ENCODE results near the gene SLC35B1. TPM values are rescaled to one million over a fixed set of nuclear protein-coding genes. Genes with fewer than 3 reads are reported as not detected.

SLC35B1 gene
- polyA plus RNA-seq, 3 donors, result 85.4 to 95.6 (median 88.2) TPM

DNA sequence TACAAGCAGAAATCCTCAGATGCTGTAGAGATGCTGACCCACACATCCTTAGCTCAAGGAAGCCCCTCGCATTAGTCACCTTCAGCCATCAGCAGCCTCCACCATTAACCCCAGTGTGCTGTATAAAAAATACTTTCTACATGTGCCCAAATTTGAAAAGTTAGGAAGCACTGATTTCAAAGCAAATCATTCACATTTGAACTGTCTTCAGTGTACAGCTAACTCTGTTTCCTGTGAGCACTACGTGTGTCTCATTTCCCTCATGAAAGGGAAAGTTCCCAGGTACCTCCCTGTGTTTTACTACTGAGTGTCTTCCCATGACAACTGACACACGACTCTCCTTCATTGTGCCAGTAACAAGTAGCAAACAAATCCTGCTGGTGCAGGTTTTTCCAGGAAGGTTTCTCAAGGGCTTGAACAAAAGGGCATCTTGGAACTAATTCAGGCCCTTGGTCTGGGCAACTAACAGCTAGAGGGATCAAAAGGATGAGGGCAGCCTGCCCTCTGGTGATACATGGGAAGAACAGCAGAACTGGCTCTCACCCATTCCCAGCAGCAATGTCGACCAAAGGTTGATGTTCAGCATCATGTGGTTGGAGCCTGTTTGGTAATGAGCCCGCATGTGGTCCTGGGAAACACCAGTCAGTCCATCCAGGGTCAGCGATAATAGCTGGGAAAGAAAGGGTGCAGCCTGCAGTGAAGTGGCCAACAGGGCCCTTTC lies 4.0 kb downstream of the SLC35B1 start:
- DNase-seq (ENCODE audit: low read depth in 3 of 3, low spot score in 2 of 3), result no peak

DNA sequence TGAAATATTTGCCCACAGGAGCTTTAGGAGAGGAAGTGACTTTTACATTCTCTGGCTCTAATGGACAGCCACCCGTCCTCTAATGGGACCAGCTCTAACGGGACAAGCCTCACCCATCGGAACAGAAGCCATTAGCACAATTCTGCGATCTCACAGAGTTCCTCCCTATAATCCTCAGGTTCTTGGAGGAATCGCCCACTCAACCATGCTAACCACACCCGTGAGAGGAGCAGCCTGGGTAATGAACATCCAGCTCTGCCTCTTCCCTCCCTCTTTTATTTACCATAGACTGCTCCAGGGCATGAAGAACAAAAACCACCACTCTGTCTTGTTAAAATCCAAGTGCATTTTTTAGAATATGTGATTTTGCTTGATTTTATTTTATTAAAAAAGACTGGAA lies 6.8 kb downstream of the SLC35B1 start:
- DNase-seq (ENCODE audit: low read depth in 3 of 3, low spot score in 2 of 3), result no peak

DNA sequence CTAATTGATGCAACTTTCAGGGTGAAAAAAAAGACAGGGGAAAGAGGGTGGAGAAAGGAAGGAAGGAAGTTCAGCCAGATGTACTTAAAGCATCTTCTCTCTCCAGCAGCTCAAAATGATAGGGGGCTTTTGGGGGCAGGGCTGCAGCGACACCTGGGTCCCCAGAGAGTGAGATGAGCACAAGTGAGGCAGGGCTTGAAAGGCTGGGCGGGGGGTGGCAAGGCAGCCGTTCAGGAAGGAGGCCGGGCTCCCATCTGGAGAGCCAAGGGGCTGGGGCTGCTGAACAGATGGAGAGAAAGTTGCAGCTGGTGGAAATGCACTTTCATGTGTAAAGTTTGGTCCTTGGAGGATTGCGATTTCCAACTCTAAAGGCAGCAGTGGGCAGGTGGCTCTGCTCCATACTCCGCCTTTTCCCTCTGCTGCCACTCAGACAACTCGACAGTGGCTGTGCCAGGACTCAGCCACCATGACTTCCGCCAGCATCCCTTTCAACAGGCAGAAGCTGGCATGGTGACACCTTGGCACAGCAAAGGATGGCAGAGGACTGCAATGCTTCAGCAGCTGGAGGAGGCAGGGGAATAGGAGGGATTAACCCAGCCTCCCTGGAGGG lies 7.7 kb downstream of the SLC35B1 start:
- no peak for DNase-seq (ENCODE audit: low read depth in 3 of 3, low spot score in 2 of 3)

DNA sequence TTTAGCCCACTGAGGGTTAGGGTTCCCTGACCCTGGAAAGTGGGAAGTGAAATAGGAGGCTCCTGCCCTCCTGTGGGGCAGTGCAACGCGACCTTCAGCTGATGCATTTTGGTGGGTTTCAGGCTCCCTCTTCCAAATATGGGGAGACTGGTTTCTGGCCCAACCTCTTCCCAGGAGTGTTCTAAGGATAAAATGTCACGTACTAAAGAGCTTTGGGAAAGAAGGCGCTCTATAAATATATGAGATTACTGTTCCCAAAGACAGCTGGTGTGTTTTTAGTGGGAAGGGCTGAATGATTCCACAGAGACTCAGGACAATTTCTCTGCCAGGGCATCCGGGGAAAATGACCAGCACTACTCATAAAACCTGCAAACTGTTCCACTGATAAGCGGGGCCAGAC lies 9.8 kb downstream of the SLC35B1 start:
- DNase-seq (ENCODE audit: low read depth in 3 of 3, low spot score in 2 of 3), result no peak

DNA sequence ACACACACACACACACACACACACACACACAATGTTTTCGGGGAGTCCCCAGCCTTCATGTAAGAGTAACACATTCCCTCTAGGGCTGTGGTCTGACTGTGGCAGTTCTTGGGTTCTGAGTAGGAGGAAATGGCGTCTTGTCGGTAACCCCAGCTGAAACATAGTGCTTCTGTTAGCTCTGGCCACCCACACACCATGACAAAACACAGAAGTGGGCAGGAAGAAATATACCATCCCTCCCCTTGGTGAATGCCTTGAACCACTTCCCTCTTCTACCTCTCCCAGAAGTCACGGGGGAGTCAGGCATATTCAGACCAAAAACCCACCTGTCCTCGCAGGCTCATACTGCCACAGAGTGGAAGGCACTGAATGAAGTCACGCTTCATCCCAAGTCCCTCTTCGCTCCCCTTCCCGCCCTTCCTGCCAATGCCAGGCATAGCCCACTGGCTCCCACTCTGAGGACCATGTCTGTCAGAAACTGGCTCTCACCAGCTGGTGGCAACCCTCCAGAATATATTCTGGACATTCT lies 11.5 kb downstream of the SLC35B1 start:
- no peak for DNase-seq (ENCODE audit: low read depth in 3 of 3, low spot score in 2 of 3)

DNA sequence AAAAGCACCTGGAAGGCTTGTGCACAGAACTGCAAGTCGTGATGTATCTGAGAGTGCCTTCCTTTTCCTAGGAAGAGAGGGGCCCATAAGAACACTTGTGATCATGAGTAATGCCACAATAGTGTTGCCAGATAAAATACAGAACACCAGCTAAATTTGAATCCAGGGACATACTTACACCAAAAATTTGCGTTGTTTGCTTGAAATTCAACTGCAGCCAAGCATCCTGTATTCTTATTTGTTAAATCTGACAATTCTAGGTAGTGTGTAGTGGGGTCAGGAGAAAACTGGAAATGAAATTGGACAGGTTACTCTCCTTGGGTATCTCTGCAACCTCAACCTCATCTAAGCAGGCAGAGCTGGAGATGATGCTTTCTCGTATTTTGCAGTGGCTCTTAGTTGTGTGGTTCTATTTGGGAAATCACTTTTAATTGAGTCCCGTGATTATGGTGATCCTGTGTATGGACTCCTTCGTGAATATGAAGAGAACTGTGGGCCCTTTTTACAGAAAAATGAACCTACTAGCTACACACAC lies 12.0 kb downstream of the SLC35B1 start:
- no peak for DNase-seq (ENCODE audit: low read depth in 3 of 3, low spot score in 2 of 3)

DNA sequence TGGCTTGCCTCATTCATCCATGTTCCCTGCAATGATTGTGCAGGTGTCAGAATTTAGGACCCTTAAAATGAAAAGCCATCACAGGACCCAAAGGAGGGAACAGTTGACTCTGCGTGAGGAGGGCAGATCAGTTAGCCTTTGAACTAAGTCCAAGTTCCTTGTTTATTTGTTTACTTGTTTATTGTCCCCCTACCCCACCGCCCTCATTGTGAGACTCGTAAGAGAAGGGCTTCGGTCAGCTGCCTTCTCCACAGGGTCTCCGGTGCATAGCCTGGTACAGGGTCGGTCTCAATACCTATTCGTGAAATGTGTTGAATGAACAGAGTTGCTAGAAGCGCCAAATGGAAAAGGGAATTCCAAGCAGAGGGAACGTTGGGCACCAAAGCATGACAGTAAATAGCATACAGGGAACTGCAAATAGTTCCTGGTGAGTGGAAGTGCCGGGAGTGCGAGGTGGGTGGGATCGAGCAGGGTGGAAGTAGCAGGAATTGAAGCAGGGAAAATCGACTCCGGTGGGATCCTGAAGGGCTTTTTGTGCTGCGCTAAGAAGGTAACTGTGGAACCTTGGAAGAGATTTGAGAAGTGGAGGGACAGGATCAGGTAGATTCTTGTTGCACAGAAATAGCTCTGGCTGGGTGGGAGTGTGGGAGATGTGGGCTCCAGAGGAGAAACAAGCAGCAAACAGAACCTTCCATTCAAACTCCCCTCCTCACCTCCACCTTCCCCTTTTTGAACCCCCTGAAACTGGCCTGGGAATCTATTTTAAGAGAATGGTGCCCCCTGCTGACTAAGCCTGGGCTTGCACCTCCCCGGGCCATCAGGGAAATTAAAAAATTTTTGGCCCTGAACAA lies 12.7 kb downstream of the SLC35B1 start:
- no peak for DNase-seq (ENCODE audit: low read depth in 3 of 3, low spot score in 2 of 3)

DNA sequence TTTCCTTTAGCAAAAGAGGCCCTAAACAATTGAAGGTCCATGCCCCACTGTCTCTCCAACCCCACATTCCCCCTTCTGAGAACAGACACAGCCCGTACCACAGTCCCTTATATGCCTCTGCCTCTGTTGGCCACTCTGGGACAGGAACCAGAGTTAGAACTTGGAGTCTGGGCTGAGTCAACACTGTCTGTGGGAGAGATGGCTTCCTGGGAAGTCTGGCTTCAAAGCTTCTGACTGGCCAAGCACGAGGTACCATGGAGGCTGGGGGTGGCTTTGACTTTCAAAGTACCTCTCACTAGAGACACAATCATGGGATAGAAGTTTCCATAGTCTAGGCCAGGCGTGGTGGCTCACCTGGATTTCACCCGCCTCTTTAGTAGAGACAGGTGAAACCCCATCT lies 15.0 kb downstream of the SLC35B1 start:
- no peak for DNase-seq (ENCODE audit: low read depth in 3 of 3, low spot score in 2 of 3)

DNA sequence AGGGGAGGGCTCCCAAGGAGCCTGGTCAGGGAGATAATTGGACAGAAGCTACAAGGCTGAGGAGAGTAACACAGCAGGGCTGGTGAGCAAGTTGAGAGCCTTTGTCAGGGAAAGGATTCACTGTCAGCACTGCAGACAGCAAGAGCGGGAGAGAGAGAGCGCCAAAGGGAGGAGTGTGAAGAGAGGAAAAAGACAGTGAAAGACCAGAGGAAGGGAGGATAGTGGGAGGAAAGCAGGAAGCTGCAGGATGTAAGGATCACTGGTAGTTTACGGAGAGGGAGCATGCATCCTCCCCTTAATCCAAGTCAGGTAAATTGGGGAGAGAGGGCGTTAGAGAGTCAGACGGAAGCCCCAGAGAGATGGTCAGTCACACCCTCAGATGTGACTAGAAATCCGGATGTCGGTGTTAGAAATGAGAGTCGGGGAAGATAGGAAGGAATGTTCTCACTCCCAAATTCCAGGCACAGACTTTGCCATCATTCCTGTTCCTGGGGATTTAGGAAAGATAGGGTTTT lies 16.0 kb downstream of the SLC35B1 start:
- DNase-seq (ENCODE audit: low read depth in 3 of 3, low spot score in 2 of 3), result no peak

DNA sequence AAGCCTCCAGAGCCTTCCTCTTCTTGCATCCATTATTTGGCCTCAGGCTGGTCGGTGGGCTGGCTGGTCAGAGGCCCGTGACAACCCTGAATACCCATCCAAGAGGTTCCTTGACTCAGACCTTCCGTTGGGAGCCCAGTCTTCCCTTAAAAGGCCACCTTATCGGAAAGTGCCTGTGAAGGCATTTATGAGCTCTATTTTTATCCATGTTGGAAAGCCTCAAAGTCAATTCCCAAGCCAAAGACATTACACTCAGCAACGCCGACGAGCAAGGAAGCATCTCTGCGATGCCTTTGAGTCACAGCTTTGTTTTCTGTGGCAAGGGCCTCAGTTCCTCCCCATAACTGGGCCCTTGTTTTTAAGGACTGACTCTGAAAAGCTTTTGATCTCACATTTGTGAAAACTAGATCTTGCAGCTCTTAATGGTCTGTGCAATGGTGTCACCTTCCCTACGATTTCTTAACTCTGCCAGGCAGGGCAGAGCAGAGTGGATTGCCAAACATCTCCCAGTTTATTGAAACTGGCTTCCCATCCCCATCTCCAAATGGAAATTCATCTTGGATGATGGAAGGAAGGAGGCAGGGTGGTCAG lies 16.6 kb downstream of the SLC35B1 start:
- DNase-seq (ENCODE audit: low read depth in 3 of 3, low spot score in 2 of 3), result no peak

DNA sequence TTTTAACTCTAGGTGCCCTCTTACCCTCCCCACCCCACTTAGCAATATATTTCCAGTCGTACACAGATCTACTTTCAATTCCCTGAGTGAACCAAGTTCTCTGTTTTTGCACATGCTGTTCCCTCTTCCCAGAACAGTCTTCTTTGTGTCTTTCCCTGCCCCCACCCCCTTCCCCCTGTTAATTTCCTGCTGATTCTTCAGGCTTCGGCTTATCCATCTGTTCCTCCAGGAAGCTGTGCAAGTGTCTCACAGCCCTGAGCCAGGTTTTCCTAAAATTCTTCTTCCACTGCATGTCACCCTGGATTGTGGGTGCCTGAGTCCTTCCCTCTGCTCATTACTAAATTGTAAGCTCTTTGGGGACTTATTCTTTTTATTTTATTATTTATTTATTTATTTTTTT lies 17.5 kb downstream of the SLC35B1 start:
- no peak for DNase-seq (ENCODE audit: low read depth in 3 of 3, low spot score in 2 of 3)

DNA sequence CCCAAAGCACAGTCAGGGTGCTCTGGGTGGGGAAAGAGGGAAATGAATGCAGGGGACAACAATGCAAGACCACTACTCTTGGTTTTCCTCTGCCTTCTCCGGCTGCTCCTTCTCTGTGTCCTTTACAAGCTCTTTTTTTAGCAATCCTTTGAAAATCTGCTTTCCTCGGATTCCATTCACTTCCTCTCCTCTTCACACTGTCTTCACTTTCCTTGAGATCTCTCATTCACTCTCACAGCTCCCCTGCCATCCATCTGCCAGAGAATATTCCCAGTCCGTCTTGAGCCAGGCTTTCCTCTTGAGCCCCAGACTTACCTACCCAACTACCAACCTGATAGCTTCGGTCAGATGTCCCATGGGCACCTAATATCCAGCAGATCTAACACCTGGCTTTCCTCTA lies 18.9 kb downstream of the SLC35B1 start:
- DNase-seq (ENCODE audit: low read depth in 3 of 3, low spot score in 2 of 3), result no peak

DNA sequence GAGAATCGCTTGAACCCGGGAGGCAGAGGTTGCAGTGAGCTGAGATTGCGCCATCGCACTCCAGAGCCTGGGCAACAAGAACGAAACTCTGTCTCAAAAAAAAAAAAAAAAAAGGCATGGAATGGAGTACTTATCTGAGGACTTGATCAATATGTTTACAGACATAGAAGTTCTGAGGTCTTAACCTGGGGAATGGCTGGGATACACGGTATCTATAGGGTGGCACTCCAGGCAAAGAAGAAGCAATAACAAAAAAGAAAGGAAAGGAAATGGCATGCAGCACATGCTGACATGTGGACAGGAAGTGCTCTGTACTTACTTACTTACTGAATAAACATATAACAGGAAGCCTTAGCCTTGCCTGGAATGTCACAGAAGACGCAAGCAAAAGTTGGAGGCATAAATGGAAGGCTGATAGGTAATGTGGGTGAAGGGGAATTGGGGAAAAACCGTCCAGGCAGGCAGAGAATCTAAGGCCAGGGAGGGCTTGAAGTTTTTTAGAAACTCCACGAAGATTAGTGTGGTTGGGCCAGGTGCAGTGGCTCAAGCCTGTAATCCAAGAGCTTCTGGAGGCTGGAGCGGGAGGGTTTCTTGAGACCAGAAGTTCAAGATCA lies 19.8 kb downstream of the SLC35B1 start:
- DNase-seq (ENCODE audit: low read depth in 3 of 3, low spot score in 2 of 3), result no peak

DNA sequence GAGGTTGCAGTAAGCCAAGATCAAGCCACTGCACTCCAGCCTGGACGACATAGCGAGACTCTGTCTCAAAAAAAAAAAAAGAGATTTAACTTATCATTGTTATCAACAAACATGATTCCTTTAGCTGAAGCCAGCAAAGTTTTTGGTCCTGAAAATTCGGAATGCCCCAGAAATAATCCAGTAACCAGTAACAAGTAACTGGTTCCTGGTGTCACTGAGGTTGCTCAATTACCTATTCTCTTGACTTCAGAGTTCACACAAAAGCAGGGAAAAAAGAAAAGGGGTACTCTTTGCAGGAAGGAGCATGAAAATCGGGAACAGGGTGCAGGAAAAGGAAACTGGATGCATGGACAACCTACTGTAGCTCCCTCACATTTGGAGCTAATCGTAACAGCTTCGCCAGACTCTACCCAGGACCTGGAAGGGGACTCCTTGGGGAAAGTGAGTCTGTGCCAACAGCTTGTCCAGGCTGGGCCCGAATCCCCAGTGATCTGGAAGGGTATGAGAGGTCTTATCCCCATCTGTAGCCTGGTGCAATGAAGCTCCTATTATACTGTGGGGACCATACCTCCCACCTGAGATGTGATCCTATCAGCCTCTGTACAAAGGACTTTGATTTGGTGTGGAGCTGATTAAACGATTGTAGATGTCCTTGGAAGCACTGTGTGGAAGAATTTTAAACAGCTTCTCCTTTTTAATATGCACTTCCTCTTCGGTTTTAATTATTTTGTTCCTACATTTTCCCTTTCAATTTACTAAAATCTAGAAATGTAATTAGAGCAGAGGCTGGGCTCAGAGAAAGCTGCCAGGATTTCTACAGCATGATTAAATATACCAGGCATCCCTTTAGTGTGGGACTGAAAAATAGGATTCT lies 26.4 kb downstream of the SLC35B1 start:
- DNase-seq (ENCODE audit: low read depth in 3 of 3, low spot score in 2 of 3), result no peak

DNA sequence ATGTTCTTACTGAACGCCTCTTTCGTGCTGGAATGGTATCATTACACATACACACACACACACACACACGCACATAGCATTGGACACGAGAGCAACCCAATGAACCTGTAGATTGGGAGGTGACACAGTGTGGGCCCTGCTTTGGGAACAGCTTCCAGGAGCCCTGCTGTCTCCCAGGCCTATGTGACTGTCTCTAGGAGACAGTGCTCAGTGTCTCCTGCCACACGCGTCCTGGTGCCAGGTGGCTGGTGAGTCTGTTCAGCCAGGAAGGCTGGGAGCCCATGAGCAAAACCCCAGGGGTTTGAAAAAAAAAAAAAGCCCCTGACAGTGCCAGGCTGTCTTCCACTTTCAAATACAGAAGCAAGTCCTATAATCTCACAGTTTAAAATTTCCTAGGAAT lies 27.4 kb downstream of the SLC35B1 start:
- no peak for DNase-seq (ENCODE audit: low read depth in 3 of 3, low spot score in 2 of 3)

DNA sequence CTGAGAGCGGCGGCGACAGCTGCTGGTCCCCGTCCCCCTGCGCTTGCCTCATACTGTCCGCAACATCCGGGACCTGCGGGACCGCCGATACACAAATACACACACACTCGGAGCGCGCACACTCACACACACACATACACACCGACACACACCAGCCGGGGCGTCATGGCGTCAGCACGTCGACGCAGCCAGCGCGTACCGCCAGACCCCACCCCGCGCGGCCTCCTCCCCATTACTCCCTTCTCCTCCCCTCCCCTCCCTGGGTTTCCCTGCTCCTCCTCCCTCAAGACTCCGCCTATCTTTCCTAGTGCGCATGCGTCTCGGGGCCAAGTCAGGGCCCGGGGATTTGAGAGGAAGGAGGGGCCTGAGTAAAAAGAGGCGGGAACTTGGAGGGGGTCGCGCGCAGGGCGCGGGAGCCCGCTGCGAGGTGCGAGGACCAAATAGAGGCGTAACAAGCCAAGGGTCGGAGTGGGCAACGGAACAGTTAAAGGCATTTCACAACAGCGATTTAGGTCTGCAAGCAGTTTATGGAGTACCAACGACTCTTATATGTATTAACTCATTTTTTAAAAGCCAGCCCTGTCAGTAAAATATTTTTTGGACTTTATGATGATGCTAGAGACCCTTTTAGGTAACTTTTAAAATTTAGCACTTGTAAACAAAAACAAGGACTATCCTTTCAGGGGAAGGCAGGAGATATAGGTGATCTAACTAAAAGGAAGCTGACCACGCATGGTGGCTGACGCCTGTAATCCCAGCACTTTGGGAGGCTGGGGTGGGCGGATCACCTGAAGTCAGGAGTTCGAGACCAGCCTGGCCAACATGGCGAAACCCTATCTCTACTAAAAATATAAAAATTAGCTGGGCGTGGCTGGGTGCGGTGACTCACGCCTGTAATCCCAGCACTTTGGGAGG lies 29.6 kb downstream of the SLC35B1 start, which contains the start of gene SPOP:
TSS of gene SPOP (minus strand) at position 165 of the 915 bp plus-strand sequence. CDS start 55,287 bp downstream, outside the sequence.
- peak; percentile 97 to 99 (median 98) for DNase-seq (ENCODE audit: low read depth in 3 of 3, low spot score in 2 of 3)

DNA sequence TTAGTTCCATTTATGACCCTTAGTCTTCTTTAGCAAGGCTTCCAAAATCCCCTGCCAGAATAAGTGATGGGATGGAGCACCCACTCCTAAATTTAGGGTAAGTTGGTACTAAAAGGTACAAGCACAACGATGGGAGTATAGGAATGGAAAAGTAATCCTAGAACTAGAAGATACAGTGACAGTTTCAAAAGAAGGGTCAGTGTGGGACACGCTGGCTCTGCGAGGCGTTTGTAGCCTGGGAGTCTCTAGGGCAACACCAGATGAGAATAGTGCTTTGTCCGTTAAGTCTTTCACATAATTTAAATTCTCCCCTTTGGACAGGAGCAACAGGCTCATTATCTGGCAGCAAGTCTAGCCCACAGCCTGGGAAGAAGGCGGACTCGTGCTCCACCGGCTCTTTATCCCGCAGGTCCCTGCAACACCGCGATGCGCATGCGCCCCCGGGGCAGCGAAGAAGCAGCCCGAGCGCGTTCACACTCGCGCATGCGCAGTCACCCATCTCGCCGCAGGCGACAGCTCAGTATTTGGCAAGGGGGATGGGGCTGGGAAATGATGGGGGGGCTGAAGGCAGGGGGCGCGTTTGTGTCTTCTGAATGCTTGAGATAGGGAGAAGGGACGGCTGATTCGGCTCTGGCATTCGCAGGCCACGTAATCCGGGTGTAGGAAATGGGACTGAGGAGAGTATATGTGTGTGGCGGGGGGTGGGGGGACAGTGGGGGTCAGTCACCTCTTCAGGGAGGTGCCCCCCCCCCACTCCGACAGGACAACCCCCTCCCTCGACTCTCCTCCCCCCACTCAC lies 30.4 kb downstream of the SLC35B1 start:
- peak; percentile 92 for DNase-seq (ENCODE audit: low read depth in 3 of 3, low spot score in 2 of 3)

Data from right renal cortex interstitium (tissue), 3 donors.